WERI-Rb-1 (cell line): ENCODE results near the gene DIPK2A.

Experiments used
- DNase-seq: peaks from one replicate; pipeline ENCODE4 v3.0.0-alpha.2; 2020
- H3K27ac ChIP-seq: fragments of 250-450 bp; sonication (Bioruptor Pico); 2 replicates; pipeline ENCODE4 v1.5.1; 2020; ENCODE audit warnings: mild to moderate bottlenecking, moderate library complexity
- H3K27me3 ChIP-seq: fragments of 250-450 bp; sonication (Bioruptor Pico); 2 replicates; pipeline ENCODE4 v1.5.1; 2021; ENCODE audit warnings: mild to moderate bottlenecking, low read depth, moderate library complexity; ENCODE audit not compliant: insufficient read depth, severe bottlenecking
- H3K36me3 ChIP-seq: fragments of 250-450 bp; sonication (Bioruptor Pico); 2 replicates; pipeline ENCODE4 v1.5.1; 2020; ENCODE audit warnings: mild to moderate bottlenecking, moderate library complexity
- H3K4me3 ChIP-seq: 2 replicates; pipeline ENCODE4 v1.5.1; 2011; ENCODE audit warnings: low read depth, mild to moderate bottlenecking, control low read depth, low read length
- H3K9me3 ChIP-seq: fragments of 250-450 bp; sonication (Bioruptor Pico); 2 replicates; pipeline ENCODE4 v1.5.1; 2021; ENCODE audit warnings: mild to moderate bottlenecking, moderate library complexity; ENCODE audit not compliant: severe bottlenecking
- CTCF ChIP-seq: IDR thresholded peaks from 2 replicates; pipeline ENCODE4 v1.5.1; 2011; ENCODE audit warnings: low read depth, mild to moderate bottlenecking, control low read depth, inconsistent platforms, low read length

The DIPK2A gene

DNA sequence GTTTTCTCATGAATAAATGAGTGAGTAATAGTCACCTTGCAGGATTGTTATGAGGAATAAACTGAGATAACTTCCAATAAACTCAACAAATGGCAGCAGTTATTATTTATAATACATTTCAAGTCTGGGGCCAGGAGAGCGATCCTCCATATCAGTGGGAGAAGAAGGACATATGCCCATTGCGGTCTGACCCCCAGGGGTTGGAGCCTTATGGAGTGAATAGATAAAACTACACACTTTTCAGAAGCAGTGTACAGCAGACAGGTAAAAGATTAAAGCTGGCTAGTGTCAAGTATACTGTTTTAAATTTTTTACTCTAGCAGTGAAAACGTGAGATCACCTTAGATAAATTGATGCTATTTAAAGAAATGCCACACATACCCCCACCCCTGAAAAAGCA, 43.5 kb downstream of the DIPK2A start:
- no peak for TF ChIP-seq CTCF
- no peaks in the 10 kb centered on the region for H3K36me3 ChIP-seq

GRCh38 chr3:144018776-144019175, 47.2 kb downstream of the DIPK2A start:
- TF ChIP-seq CTCF: no peak
- Histone ChIP-seq H3K9me3 (no peaks in the 10 kb centered on the region), H3K36me3 (no peaks in the 10 kb centered on the region), H3K27me3 (no peaks in the 10 kb centered on the region), H3K4me3 (no peak overlapping the region), H3K27ac (no peak overlapping the region)
- DNase-seq: no peak

More for the DNA sequence above, 43.5 kb downstream of the DIPK2A start:
- H3K27ac ChIP-seq: no peak overlapping the region
- no peak for DNase-seq
- H3K27me3 ChIP-seq: no peaks in the 10 kb centered on the region
- no peak overlapping the region for H3K4me3 ChIP-seq
- no peaks in the 10 kb centered on the region for H3K9me3 ChIP-seq
